Naive thymus-derived CD8-positive, alpha-beta T cell (primary cell): ENCODE data around the gene ARPC2. TPM values are rescaled to one million over a fixed set of nuclear protein-coding genes. Genes with fewer than 3 reads are reported as not detected.
A peak's percentile ranks its signal among the peaks of the same experiment; 100 is the strongest.

Experiments used
- ATAC-seq, 2 donors: fragments of 150-1000 bp; cut with Tn5 transposase in 1 of 2; sonication (Bioruptor Pico), chemical (Tn5 transposase) in 1 of 2; 1 replicate in 1 of 2; 2 replicates in 1 of 2; pipeline ENCODE4 v1.10.0; 2021; ENCODE audit warnings: mild to moderate bottlenecking in 2 of 2, moderate library complexity in 2 of 2
- POLR2A ChIA-PET: fragments of 350-600 bp; sonication (Branson Sonifier 250); formaldehyde crosslinking; loops from one replicate; lab custom pipeline; 2021; ENCODE audit warnings: antibody characterized with exemption; lab: Charles Lee
- DNase-seq, 10 donors: peaks; one replicate each; pipeline versions ENCODE4 v3.0.0 to v3.0.0-alpha.2; 2020 to 2022
- H3K27ac Mint-ChIP-seq, 10 donors: one replicate each; pipeline ENCODE4 v1.8.0; 2020 to 2022; ENCODE audit warnings: mild to moderate bottlenecking in 10 of 10, mixed read lengths in 10 of 10, moderate library complexity in 4 of 10, inconsistent platforms in 1 of 10
- H3K27me3 Mint-ChIP-seq, 5 donors: one replicate each; pipeline ENCODE4 v1.8.0; 2021 to 2022; ENCODE audit warnings: mixed read lengths in 5 of 5
- H3K36me3 Mint-ChIP-seq, 3 donors: one replicate each; pipeline ENCODE4 v1.8.0; 2020 to 2022; ENCODE audit warnings: mixed read lengths in 3 of 3, mild to moderate bottlenecking in 2 of 3, inconsistent platforms in 1 of 3
- H3K4me1 Mint-ChIP-seq, 4 donors: one replicate each; pipeline ENCODE4 v1.8.0; 2021 to 2022; ENCODE audit warnings: mixed read lengths in 4 of 4
- H3K4me3 Mint-ChIP-seq, 10 donors: one replicate each; pipeline ENCODE4 v1.8.0; 2020 to 2022; ENCODE audit warnings: mild to moderate bottlenecking in 10 of 10, mixed read lengths in 10 of 10, moderate library complexity in 6 of 10, inconsistent platforms in 1 of 10
- H3K9me3 Mint-ChIP-seq, 9 donors: one replicate each; pipeline ENCODE4 v1.8.0; 2020 to 2022; ENCODE audit warnings: mixed read lengths in 9 of 9, mild to moderate bottlenecking in 3 of 9, inconsistent platforms in 1 of 9, moderate library complexity in 1 of 9
- microRNA-seq: library from miRNA; unstranded; fragments of <30 nt; microRNA quantifications from one replicate; pipeline ENCODE4 v1.2.0, GENCODE V29; 2022; ENCODE audit warnings: borderline microRNAs expressed
- polyA plus RNA-seq, 3 donors: library from polyadenylated mRNA; unstranded; fragments of 300-500 nt; fragmentation: Illumina TruSeq; gene quantifications; one replicate each; pipeline ENCODE4 v1.2.3, GENCODE V29; 2021
- total RNA-seq, 8 experiments: library from RNA in 2 of 8; stranded (reverse) in 2 of 8; gene quantifications; one replicate each; pipeline ENCODE4 v1.2.3 and lab custom pipeline; 2021 to 2026

The ARPC2 gene
- total and polyA plus RNA-seq, 5 experiments from 2014 or later: 425 to 865 (median 690) TPM

DNA sequence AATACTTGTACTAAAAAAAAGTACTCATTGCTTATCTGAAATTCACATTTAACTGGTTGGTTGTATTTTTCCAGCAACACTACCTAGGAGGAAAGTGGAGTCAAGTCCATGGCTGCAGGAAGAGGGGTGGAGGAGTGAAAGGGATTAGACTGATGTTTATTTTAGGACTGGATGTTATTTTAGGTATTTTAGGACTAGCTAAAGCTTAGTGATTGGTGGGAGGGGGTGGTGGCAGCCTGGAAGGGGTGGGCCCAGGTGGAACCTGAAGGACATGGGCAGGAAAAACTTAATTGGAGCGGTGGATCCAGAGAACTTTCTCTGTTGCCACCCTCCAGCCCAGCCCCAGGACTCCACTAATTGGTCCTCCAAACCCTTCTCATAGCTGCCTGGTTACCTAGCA lies 79.2 kb downstream of the ARPC2 start:
- H3K27me3 Mint-ChIP-seq: no peaks in the 10 kb centered on the region
- no peaks in the 10 kb centered on the region for H3K36me3 Mint-ChIP-seq
- H3K4me1 Mint-ChIP-seq: peaks cover 12 to 28% (median 24%) of the 10 kb centered on the region in 4 donors
- DNase-seq (no peak), ATAC-seq (no peak)
- POLR2A ChIA-PET: interaction anchor here (0.6 to 4.8 kb wide), 6 partner anchors 10 to 357 kb away, joined by 3 to 27 read pairs (median 8); partner anchors contain the start of genes AAMP, CATIP and PNKD
- no peak overlapping the region for H3K4me3 Mint-ChIP-seq
- no peak overlapping the region for H3K27ac Mint-ChIP-seq
- no peaks in the 10 kb centered on the region for H3K9me3 Mint-ChIP-seq

- ATAC-seq (no peak), DNase-seq (no peak)
- Mint-ChIP-seq H3K4me3 (no peak overlapping the region), H3K36me3 (no peaks in the 10 kb centered on the region), H3K9me3 (no peaks in the 10 kb centered on the region), H3K27ac (peak overlapping the region in 1 of 10 donors; percentile 68), H3K4me1 (peaks cover 9 to 28% (median 25%) of the 10 kb centered on the region in 4 donors), H3K27me3 (no peaks in the 10 kb centered on the region)
- POLR2A ChIA-PET: interaction anchor here (0.6 to 4.8 kb wide), 5 partner anchors 11 to 356 kb away, joined by 3 to 27 read pairs (median 12); partner anchors contain the start of genes AAMP, CATIP and PNKD
Observed at GRCh38 chr2:218296847-218297246, 79.9 kb downstream of the ARPC2 start.

DNA sequence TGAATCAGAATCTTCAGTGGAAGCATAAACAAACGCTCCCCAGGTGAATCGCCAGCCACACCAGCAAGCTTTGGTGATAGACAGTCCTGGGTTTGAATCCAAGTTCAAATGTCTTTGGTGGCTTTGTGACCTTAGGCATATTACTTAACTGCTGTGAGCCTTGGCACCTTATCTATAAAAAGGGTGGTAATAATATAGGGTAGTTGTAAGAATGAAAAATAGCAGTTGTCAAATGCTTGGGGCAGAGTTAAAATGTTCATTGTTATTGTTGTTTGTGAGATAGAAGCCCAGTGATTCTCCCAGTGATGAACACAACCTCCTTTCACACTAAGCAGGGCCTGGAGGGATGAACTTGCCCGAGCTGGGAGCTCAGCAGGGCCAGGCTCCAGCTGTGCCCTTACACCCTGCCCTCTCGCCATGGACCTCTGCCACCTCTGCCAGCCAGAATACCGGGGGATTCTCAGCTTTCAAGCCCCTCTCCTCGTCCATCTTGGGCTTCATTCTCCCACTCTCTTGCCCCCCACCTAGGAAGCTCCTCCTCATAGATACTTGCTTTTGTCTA lies 81.4 kb downstream of the ARPC2 start:
- H3K4me1 Mint-ChIP-seq: peaks cover 9 to 19% (median 16%) of the 10 kb centered on the region in 4 donors
- ATAC-seq (no peak), DNase-seq (no peak)
- H3K27ac Mint-ChIP-seq: peak overlapping the region in 3 of 10 donors; percentile 6 to 34 (median 33)
- H3K9me3 Mint-ChIP-seq: no peaks in the 10 kb centered on the region
- no peaks in the 10 kb centered on the region for H3K27me3 Mint-ChIP-seq
- H3K4me3 Mint-ChIP-seq: no peak overlapping the region
- no peaks in the 10 kb centered on the region for H3K36me3 Mint-ChIP-seq
- POLR2A ChIA-PET: interaction anchor here (0.8 to 4.8 kb wide), 8 partner anchors 12 to 91 kb away, joined by 3 to 27 read pairs (median 3); partner anchors contain the start of genes AAMP, CATIP and PNKD

DNA sequence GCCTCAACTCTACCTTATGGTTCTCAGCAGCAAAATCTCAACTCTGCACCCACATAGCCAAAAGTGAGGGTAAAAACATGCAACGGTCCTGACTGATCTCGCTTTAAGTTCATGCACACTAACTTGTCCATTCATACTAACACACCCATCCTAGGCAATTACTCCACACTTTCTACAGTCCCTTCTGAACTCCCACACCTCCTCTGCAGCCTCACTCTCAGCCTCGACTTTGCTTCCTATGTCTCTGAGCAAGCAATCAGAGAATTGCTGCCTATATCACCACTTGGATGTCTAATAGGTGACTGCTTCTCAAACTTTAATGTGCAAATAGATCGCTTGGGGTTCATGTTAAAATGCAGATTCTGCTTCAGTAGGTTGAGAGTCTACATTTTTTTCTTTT lies 83.2 kb downstream of the ARPC2 start:
- no peak for ATAC-seq
- no peak for DNase-seq
- Mint-ChIP-seq H3K27me3 (no peaks in the 10 kb centered on the region), H3K27ac (peak overlapping the region in 2 of 10 donors; percentile 42 to 44), H3K4me3 (no peak overlapping the region), H3K36me3 (no peaks in the 10 kb centered on the region), H3K4me1 (peaks cover 6 to 8% (median 7%) of the 10 kb centered on the region in 4 donors), H3K9me3 (no peaks in the 10 kb centered on the region)
- POLR2A ChIA-PET: interaction anchor here (1.6 to 4.8 kb wide), 3 partner anchors 28 to 56 kb away, joined by 4 to 27 read pairs (median 21); partner anchors contain the start of gene CATIP

GRCh38 chr2:218301176-218301819 lies 84.3 kb downstream of the ARPC2 start:
- H3K27me3 Mint-ChIP-seq: no peaks in the 10 kb centered on the region
- no peaks in the 10 kb centered on the region for H3K36me3 Mint-ChIP-seq
- ATAC-seq (peak; percentile 92 to 99), DNase-seq (peak; percentile 65 to 93 (median 86))
- peak overlapping the region in 9 of 10 donors; percentile 2 to 92 (median 66) for H3K27ac Mint-ChIP-seq
- H3K4me3 Mint-ChIP-seq: no peak overlapping the region
- H3K9me3 Mint-ChIP-seq: no peaks in the 10 kb centered on the region
- POLR2A ChIA-PET: interaction anchor here (0.6 to 3.2 kb wide), 10 partner anchors 15 to 107 kb away, joined by 3 to 21 read pairs (median 4); partner anchors contain the start of gene CATIP
- peaks cover 6 to 11% (median 7%) of the 10 kb centered on the region in 4 donors for H3K4me1 Mint-ChIP-seq

Small RNA genes within 50 kb of the gene (microRNA-seq; reads per million reads assigned to microRNA genes)
- 10.6 reads per million, percentile 28 among the genes with 10 or more reads in this experiment for gene MIR6513

Other genes starting within 250 kb of the ARPC2 start
- gene TNS1, start 214.2 kb upstream of the ARPC2 start, total RNA-seq: under 1 TPM; 0.21 to 0.47 TPM
- not detected for gene TNS1, start 214.2 kb upstream of the ARPC2 start, polyA plus RNA-seq
- 1 to 10 TPM in 1 of 2 experiments, under 1 TPM in 1; 0.16 to 1.5 TPM for gene RUFY4, start 147.9 kb upstream of the ARPC2 start, total RNA-seq
- gene RUFY4, start 147.9 kb upstream of the ARPC2 start, polyA plus RNA-seq: under 1 TPM in 1 of 3 donors, not detected in 2; 0.31 TPM
- not detected for gene CXCR2, start 91.2 kb upstream of the ARPC2 start, total RNA-seq
- gene CXCR2, start 91.2 kb upstream of the ARPC2 start, polyA plus RNA-seq: 1 to 10 TPM in 1 of 3 donors, under 1 TPM in 1, not detected in 1; 0.23 to 1.5 TPM
- gene CXCR1, start 50.2 kb upstream of the ARPC2 start, total RNA-seq: not detected
- under 1 TPM in 1 of 3 donors, not detected in 2; 0.39 TPM for gene CXCR1, start 50.2 kb upstream of the ARPC2 start, polyA plus RNA-seq
- 1 to 10 TPM; 1.1 to 1.4 TPM for gene GPBAR1, start 43.8 kb downstream of the ARPC2 start, total RNA-seq
- gene GPBAR1, start 43.8 kb downstream of the ARPC2 start, polyA plus RNA-seq: under 1 TPM; 0.14 to 0.41 (median 0.28) TPM
- 10 to 100 TPM; 57.0 to 61.6 TPM for gene AAMP, start 52.9 kb downstream of the ARPC2 start, total RNA-seq
- gene AAMP, start 52.9 kb downstream of the ARPC2 start, polyA plus RNA-seq: 10 to 100 TPM; 77.0 to 93.6 (median 89.7) TPM
- gene PNKD, start 53.3 kb downstream of the ARPC2 start, total RNA-seq: 10 to 100 TPM; 33.6 to 40.5 TPM
- 100 to 1,000 TPM; 108 to 119 (median 109) TPM for gene PNKD, start 53.3 kb downstream of the ARPC2 start, polyA plus RNA-seq
- 100 to 1,000 TPM in 1 of 2 experiments, 10 to 100 TPM in 1; 95.1 to 100 TPM for gene TMBIM1, start 75.3 kb downstream of the ARPC2 start, total RNA-seq
- 100 to 1,000 TPM in 1 of 3 donors, 10 to 100 TPM in 2; 75.8 to 114 (median 80.3) TPM for gene TMBIM1, start 75.3 kb downstream of the ARPC2 start, polyA plus RNA-seq
- gene CATIP, start 139.7 kb downstream of the ARPC2 start, total RNA-seq: not detected
- not detected for gene CATIP, start 139.7 kb downstream of the ARPC2 start, polyA plus RNA-seq
- gene SLC11A1, start 165.1 kb downstream of the ARPC2 start, total RNA-seq: 1 to 10 TPM in 1 of 2 experiments, under 1 TPM in 1; 0.47 to 1.2 TPM
- under 1 TPM; 0.27 to 0.90 (median 0.73) TPM for gene SLC11A1, start 165.1 kb downstream of the ARPC2 start, polyA plus RNA-seq
- gene CTDSP1, start 182.7 kb downstream of the ARPC2 start, total RNA-seq: 100 to 1,000 TPM; 143 to 144 TPM
- 10 to 100 TPM; 19.3 to 22.7 (median 19.8) TPM for gene CTDSP1, start 182.7 kb downstream of the ARPC2 start, polyA plus RNA-seq
- gene VIL1, start 201.9 kb downstream of the ARPC2 start, total RNA-seq: not detected
- gene VIL1, start 201.9 kb downstream of the ARPC2 start, polyA plus RNA-seq: under 1 TPM in 2 of 3 donors, not detected in 1; 0.03 to 0.05 TPM